Kidney epithelial cell (primary cell): ENCODE results near the gene TCF21. TPM values are rescaled to one million over a fixed set of nuclear protein-coding genes. Genes with fewer than 3 reads are reported as not detected.
"Not testable (repeated sequence)": the region's sequence is repeated elsewhere in the genome, so short reads cannot be mapped to it uniquely, and the experiment has no call there.

Source experiments
- DNase-seq: peaks from one replicate; pipeline ENCODE4 v3.0.0-alpha.2; 2010; ENCODE audit warnings: low read depth
- H3K27me3 ChIP-seq: 2 replicates; pipeline ENCODE4 v1.6.0; 2011; ENCODE audit warnings: low read length; ENCODE audit not compliant: control insufficient read depth, insufficient read depth
- H3K36me3 ChIP-seq: 2 replicates; pipeline ENCODE4 v1.5.1; 2011; ENCODE audit warnings: low read length; ENCODE audit not compliant: control insufficient read depth, insufficient read depth
- H3K4me3 ChIP-seq: 2 replicates; pipeline ENCODE4 v1.5.1; 2011; ENCODE audit warnings: low read depth, mild to moderate bottlenecking, control low read depth, low read length
- total RNA-seq: library from RNA; depleted of rRNA; stranded (reverse); fragments of >200 nt; gene quantifications from 2 replicates; pipeline ENCODE4 v1.2.3, GENCODE V29; 2015
- TF ChIP-seq, protein P1 (sequence below): IDR thresholded peaks from 2 replicates; pipeline ENCODE4 v1.5.1; 2011; ENCODE audit warnings: mild to moderate bottlenecking, moderate library complexity, low read length, control low read depth, inconsistent platforms; ENCODE audit not compliant: insufficient read depth, poor library complexity, severe bottlenecking

TCF21 gene
- total RNA-seq, 1 donor from 2014 or later, result 0.33 TPM

DNA sequence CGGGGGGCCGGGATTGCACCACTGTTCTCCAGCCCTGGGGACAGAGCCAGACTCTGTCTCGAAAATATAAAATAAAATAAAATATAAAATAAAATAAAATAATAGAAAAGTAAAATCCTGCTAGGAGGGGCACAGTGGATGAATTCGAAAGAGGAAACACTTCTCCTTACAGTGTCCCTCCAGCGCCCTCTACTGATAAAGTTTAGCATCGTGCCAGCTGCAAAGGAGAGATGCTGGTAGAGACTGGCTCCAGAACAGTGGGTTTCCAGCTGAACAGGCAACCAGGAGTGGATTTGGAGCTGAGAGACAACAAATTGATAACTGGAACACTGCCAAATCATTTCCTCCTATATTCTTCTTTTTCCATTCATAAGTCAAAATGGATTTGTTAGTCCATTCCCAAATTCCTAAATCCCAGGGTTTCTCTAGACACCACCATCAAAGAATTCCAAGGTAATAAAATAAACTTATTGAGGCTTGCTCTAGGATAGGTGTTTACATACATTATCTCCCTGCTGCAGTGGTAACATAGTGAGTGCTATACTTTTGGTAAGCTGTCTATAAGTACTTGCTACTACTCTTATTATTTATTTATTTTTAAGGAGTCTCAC, 32.4 kb downstream of the TCF21 start:
- TF ChIP-seq, protein P1, sequence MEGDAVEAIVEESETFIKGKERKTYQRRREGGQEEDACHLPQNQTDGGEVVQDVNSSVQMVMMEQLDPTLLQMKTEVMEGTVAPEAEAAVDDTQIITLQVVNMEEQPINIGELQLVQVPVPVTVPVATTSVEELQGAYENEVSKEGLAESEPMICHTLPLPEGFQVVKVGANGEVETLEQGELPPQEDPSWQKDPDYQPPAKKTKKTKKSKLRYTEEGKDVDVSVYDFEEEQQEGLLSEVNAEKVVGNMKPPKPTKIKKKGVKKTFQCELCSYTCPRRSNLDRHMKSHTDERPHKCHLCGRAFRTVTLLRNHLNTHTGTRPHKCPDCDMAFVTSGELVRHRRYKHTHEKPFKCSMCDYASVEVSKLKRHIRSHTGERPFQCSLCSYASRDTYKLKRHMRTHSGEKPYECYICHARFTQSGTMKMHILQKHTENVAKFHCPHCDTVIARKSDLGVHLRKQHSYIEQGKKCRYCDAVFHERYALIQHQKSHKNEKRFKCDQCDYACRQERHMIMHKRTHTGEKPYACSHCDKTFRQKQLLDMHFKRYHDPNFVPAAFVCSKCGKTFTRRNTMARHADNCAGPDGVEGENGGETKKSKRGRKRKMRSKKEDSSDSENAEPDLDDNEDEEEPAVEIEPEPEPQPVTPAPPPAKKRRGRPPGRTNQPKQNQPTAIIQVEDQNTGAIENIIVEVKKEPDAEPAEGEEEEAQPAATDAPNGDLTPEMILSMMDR, result peak; percentile 89
- peak; percentile 29 for DNase-seq
- Histone ChIP-seq H3K36me3 (no peaks in the 10 kb centered on the region), H3K4me3 (no peak overlapping the region), H3K27me3 (no peaks in the 10 kb centered on the region)

DNA sequence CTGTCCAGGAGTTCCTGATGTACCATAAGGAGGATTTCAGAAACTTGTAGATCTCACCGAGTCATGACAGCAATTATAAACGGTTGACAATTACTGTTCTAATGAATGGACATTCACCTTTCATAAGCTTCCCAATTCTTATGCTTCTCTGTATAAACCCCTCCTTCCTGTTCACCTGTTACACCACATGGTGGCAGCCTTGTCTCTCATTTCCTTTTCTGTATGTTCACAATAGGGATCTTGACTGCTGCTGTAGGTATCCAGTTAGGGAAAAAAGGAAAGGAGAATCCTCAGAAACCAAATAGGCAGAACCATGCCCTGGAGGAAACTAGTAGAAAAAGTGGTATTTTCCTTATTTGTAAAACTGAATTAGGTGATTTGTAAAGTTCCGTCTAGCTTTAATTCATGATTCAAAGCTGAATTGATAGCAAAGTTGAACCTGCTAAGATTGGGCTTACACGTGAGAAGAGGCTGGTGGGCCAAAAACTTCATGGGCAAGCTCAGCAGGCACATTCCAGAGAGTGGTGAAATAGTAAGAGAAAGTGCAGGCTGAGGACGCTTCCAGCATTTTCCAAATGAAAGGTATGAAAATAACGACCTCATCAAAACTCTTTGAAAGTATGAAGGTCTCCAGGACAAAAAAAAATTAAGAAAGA, 35.2 kb downstream of the TCF21 start:
- Histone ChIP-seq H3K27me3 (no peaks in the 10 kb centered on the region), H3K4me3 (no peak overlapping the region), H3K36me3 (no peaks in the 10 kb centered on the region)
- peak; percentile 29 for DNase-seq
- TF ChIP-seq, protein P1, result peak; percentile 75

DNA sequence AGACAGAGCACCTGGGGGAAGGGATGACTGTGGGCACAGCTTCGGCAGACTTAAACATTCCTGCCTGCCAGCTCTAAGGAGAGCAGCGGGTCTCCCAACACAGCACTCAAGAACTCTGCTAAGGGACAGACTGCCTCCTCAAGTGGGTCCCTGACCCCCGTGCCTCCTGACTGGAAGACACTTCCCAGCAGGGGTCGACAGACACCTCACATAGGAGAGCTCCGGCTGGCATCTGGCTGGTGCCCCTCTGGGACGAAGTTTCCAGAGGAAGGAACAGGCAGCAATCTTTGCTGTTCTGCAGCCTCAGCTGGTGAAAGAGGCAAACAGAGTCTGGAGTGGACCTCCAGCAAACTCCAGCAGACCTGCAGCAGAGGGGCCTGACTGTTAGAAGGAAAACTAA, 42.3 kb downstream of the TCF21 start:
- H3K4me3 ChIP-seq, H3K27me3 ChIP-seq, H3K36me3 ChIP-seq, DNase-seq: not testable (repeated sequence)

DNA sequence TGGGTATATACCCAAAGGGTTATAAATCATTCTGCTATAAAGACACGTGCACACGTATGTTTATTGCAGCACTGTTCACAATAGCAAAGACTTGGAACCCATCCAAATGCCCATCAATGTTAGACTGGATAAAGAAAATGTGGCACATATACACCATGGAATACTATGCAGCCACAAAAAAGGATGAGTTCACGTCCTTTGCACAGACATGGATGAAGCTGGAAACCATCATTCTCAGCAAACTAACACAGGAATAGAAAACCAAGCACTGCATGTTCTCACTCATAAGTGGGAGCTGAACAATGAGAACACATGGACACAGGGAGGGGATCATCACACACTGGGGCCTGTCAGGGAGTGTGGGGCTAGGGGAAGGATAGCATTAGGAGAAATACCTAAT, 47.4 kb downstream of the TCF21 start:
- not testable (repeated sequence) for H3K36me3 ChIP-seq, H3K4me3 ChIP-seq, DNase-seq, H3K27me3 ChIP-seq

DNA sequence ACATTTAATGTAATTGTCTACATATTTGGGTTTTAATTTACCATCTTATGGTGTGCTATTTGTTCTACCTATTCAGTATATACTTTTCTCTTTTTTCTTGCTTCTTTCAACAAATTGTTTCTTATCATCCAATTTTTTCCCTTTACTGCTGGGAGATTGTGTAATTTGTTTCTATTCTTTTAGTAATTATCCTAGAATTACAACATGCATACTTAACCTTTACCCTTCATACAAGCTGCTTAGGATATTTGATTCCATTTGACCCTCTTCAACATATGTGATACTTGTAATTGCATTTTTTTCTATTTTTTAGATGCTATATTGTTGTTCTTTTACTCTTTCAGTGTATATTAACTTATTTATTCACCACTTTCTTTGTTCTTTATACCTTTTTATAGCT, 49.0 kb downstream of the TCF21 start:
- TF ChIP-seq, protein P1, result no peak
- no peaks in the 10 kb centered on the region for H3K36me3 ChIP-seq
- DNase-seq, result no peak
- H3K4me3 ChIP-seq, result no peak overlapping the region
- H3K27me3 ChIP-seq, result no peaks in the 10 kb centered on the region

DNA sequence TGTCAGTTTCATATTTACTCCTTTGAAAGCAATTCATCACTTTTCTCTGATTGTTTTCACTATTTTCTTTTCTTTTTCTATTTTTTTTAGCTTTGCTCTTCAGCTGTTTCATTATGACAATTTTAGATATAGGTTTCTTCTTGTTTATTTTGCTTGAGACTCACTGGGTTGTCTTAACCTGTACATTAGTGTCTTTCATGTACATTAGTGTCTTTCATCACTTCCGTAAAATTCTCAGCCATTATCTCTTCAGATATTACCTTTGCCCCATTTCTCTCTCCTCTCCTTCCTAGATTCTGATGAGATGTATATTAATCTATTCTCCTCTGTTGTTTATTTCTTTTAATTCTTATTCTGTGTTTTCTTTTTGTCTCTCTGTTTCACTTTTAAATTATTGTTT, 49.6 kb downstream of the TCF21 start:
- Histone ChIP-seq H3K36me3 (no peaks in the 10 kb centered on the region), H3K27me3 (no peaks in the 10 kb centered on the region), H3K4me3 (no peak overlapping the region)
- TF ChIP-seq, protein P1, result no peak
- no peak for DNase-seq
